DMS 273 (cell line): Measurements from ENCODE around the gene PRR12.
"Not testable (repeated sequence)": the region's sequence is repeated elsewhere in the genome, so short reads cannot be mapped to it uniquely, and the experiment has no call there.

Experiments
- DNase-seq: peaks from one replicate; lab custom pipeline; 2025; ENCODE audit not compliant: unreplicated experiment; lab: John Stamatoyannopoulos, UW

PRR12 gene

GRCh38 chr19:49616532-49616931 is 25.6 kb downstream of the PRR12 start:
- DNase-seq = no peak

GRCh38 chr19:49616945-49617344 is 26.0 kb downstream of the PRR12 start:
- no peak for DNase-seq

GRCh38 chr19:49617860-49618259 is 26.9 kb downstream of the PRR12 start:
- not testable (repeated sequence) for DNase-seq

- no peak for DNase-seq
These were observed 34.3 kb downstream of the PRR12 start for GRCh38 chr19:49624967-49625910.

GRCh38 chr19:49626226-49626625 is 35.2 kb downstream of the PRR12 start:
- DNase-seq = no peak

GRCh38 chr19:49629659-49630058 is 38.7 kb downstream of the PRR12 start:
- no peak for DNase-seq

GRCh38 chr19:49631014-49631588 is 40.1 kb downstream of the PRR12 start:
- peak; percentile 69 for DNase-seq

GRCh38 chr19:49631610-49632192 is 40.7 kb downstream of the PRR12 start:
- no peak for DNase-seq

- no peak for DNase-seq
These were observed 41.6 kb downstream of the PRR12 start for GRCh38 chr19:49632576-49632975.

GRCh38 chr19:49633273-49633672 is 42.3 kb downstream of the PRR12 start:
- DNase-seq = not testable (repeated sequence)

GRCh38 chr19:49635530-49636232 is 44.7 kb downstream of the PRR12 start:
- DNase-seq = peak; percentile 43

- DNase-seq = no peak
These were observed 45.4 kb downstream of the PRR12 start for GRCh38 chr19:49636233-49636932.

- DNase-seq = peak; percentile 53
These were observed 47.1 kb downstream of the PRR12 start for GRCh38 chr19:49637821-49638738.

GRCh38 chr19:49639401-49640112 is 48.6 kb downstream of the PRR12 start:
- no peak for DNase-seq

- peak; percentile 100 for DNase-seq
These were observed 49.3 kb downstream of the PRR12 start, which contains the start of gene RRAS for GRCh38 chr19:49640113-49640898. Gene RRAS (minus strand): TSS chr19:49640143. CDS start chr19:49640098, 45 bp downstream.

GRCh38 chr19:49641688-49642491 is 50.9 kb downstream of the PRR12 start, which contains the start of gene SCAF1:
Gene SCAF1 (plus strand): TSS chr19:49642209. CDS start chr19:49645027, 2,818 bp downstream.
- DNase-seq = peak; percentile 100

GRCh38 chr19:49642492-49643035 is 51.6 kb downstream of the PRR12 start:
- peak; percentile 57 for DNase-seq
